ENCODE data around the gene PRADC1.

The PRADC1 gene

GRCh38 chr2:73233154-73233931, at the start of gene PRADC1:
Gene PRADC1 (minus strand): TSS chr2:73233239. CDS start chr2:73233160, 79 bp downstream.
- ChIA-PET CTCF (interaction anchor here (0.7 to 4.8 kb wide), 7 partner anchors 12 to 340 kb away, joined by 3 to 35 read pairs (median 4); partner anchors contain the start of gene SMYD5), POLR2A (interaction anchor here (0.7 to 1.5 kb wide), 13 partner anchors 10 to 945 kb away, joined by 3 to 8 read pairs (median 4); partner anchors contain the start of gene MOB1A)
- no peak for TF ChIP-seq CTCF (IDR thresholded peaks at IDR 0.05; ENCODE audit: insufficient read depth, low read length, missing control alignments)

GRCh38 chr2:73281244-73281643, 48.2 kb upstream of the PRADC1 start:
- POLR2A ChIA-PET, result no interaction called here
- H3K4me3 ChIP-seq (ENCODE audit: low read depth, low read length), result no peak overlapping the region
- no peak for DNase-seq (ENCODE audit: low read depth, low spot score)
- no peak for TF ChIP-seq CTCF (IDR thresholded peaks at IDR 0.05; ENCODE audit: insufficient read depth, low read length, missing control alignments)
- CTCF ChIA-PET, result interaction anchor here (3.0 kb wide), 1 partner anchor 9 kb away, joined by 22 read pairs; no protein-coding TSS in a partner anchor

More at GRCh38 chr2:73233154-73233931, at the start of gene PRADC1:
- H3K4me3 ChIP-seq (ENCODE audit: low read depth, low read length), result peak within 1 kb of the TSS; percentile 93
- DNase-seq (ENCODE audit: low read depth, low spot score), result peak; percentile 97

DNA sequence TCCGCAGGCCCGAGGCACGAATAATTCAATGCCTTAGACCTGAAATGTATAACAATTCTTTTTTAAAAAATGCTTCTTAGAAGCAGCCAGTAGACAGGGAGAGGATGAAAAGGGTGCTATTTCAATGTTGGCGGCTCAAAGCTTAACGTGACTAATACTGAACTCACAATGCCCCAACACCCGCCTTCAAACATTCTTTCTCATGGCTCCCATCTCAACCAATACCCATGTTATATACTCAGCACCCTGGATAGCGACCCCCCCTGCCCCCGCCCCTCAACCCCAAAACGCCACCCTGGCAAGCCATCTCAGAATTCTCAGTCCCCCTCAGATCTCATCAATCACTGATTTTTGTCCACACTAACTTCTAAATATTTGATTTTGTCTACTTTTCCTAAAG, 46.8 kb upstream of the PRADC1 start:
- no peak for TF ChIP-seq CTCF (IDR thresholded peaks at IDR 0.05; ENCODE audit: insufficient read depth, low read length, missing control alignments)
- ChIA-PET CTCF (interaction anchor here (3.0 kb wide), 1 partner anchor 10 kb away, joined by 22 read pairs; no protein-coding TSS in a partner anchor), POLR2A (no interaction called here)
- no peak overlapping the region for H3K4me3 ChIP-seq (ENCODE audit: low read depth, low read length)
- DNase-seq (ENCODE audit: low read depth, low spot score), result no peak

GRCh38 chr2:73272270-73272669, 39.2 kb upstream of the PRADC1 start:
- POLR2A ChIA-PET, result no interaction called here
- CTCF ChIA-PET, result interaction anchor here (2.1 to 3.7 kb wide), 2 partner anchors 12 to 18 kb away, joined by 6 to 16 read pairs; no protein-coding TSS in a partner anchor
- no peak for DNase-seq (ENCODE audit: low read depth, low spot score)
- no peak for TF ChIP-seq CTCF (IDR thresholded peaks at IDR 0.05; ENCODE audit: insufficient read depth, low read length, missing control alignments)
- H3K4me3 ChIP-seq (ENCODE audit: low read depth, low read length), result no peak overlapping the region

GRCh38 chr2:73269686-73270465, 36.8 kb upstream of the PRADC1 start:
- TF ChIP-seq CTCF (IDR thresholded peaks at IDR 0.05; ENCODE audit: insufficient read depth, low read length, missing control alignments), result no peak
- H3K4me3 ChIP-seq (ENCODE audit: low read depth, low read length), result no peak overlapping the region
- POLR2A ChIA-PET, result no interaction called here
- DNase-seq (ENCODE audit: low read depth, low spot score), result no peak
- CTCF ChIA-PET, result interaction anchor here (3.7 kb wide), 1 partner anchor 20 kb away, joined by 16 read pairs; no protein-coding TSS in a partner anchor

Measured in AG04449 (cell line).